ENCODE measurements around the gene TUBA3C. TPM values are rescaled to one million over a fixed set of nuclear protein-coding genes. Genes with fewer than 3 reads are reported as not detected.

Gene TUBA3C
- total RNA-seq, 1 experiment from 2014 or later, result 186 TPM

GRCh38 chr13:19169496-19169895 is 12.1 kb downstream of the TUBA3C start:
- DNase-seq (ENCODE audit: low read depth), result no peak

GRCh38 chr13:19161308-19161707 is 20.3 kb downstream of the TUBA3C start:
- no peak for DNase-seq (ENCODE audit: low read depth)

- no peak for DNase-seq (ENCODE audit: low read depth)
Measured at GRCh38 chr13:19159761-19160420, 21.7 kb downstream of the TUBA3C start.

- no peak for DNase-seq (ENCODE audit: low read depth)
Measured at GRCh38 chr13:19159181-19159580, 22.4 kb downstream of the TUBA3C start.

GRCh38 chr13:19158526-19159174 is 23.0 kb downstream of the TUBA3C start:
- DNase-seq (ENCODE audit: low read depth), result no peak

GRCh38 chr13:19158006-19158405 is 23.6 kb downstream of the TUBA3C start:
- DNase-seq (ENCODE audit: low read depth), result no peak

GRCh38 chr13:19157461-19157860 is 24.2 kb downstream of the TUBA3C start:
- DNase-seq (ENCODE audit: low read depth), result no peak

GRCh38 chr13:19156013-19156825 is 25.4 kb downstream of the TUBA3C start:
- DNase-seq (ENCODE audit: low read depth), result no peak

- peak; percentile 64 for DNase-seq (ENCODE audit: low read depth)
Measured at GRCh38 chr13:19155321-19155861, 26.2 kb downstream of the TUBA3C start.

GRCh38 chr13:19154843-19155242 is 26.8 kb downstream of the TUBA3C start:
- no peak for DNase-seq (ENCODE audit: low read depth)

GRCh38 chr13:19153782-19154450 is 27.7 kb downstream of the TUBA3C start:
- peak; percentile 49 for DNase-seq (ENCODE audit: low read depth)

GRCh38 chr13:19152403-19152802 is 29.2 kb downstream of the TUBA3C start:
- DNase-seq (ENCODE audit: low read depth), result no peak

- DNase-seq (ENCODE audit: low read depth), result no peak
Measured at GRCh38 chr13:19151581-19152263, 29.9 kb downstream of the TUBA3C start.

GRCh38 chr13:19150712-19151228 is 30.9 kb downstream of the TUBA3C start:
- no peak for DNase-seq (ENCODE audit: low read depth)

- no peak for DNase-seq (ENCODE audit: low read depth)
Measured at GRCh38 chr13:19150226-19150625, 31.4 kb downstream of the TUBA3C start.

- DNase-seq (ENCODE audit: low read depth), result no peak
Measured at GRCh38 chr13:19148561-19148960, 33.1 kb downstream of the TUBA3C start.

All from HT1080 (cell line).